Body of pancreas (tissue), 4 donors: ENCODE data around the gene RAB40C.

Experiments
- CTCF ChIP-seq, 7 experiments: fragments of 450-650 bp in 4 of 7; fragments of 200-600 bp in 3 of 7; sonication (generic) in 3 of 7; IDR thresholded peaks; one replicate each; pipeline ENCODE4 v1.5.1; 2016 to 2019; ENCODE audit warnings: antibody characterized with exemption in 7 of 7
- POLR2A ChIP-seq, 3 donors: fragments of 450-650 bp; IDR thresholded peaks; one replicate each; pipeline ENCODE4 v1.6.1; 2016; ENCODE audit warnings: antibody characterized with exemption in 3 of 3, mild to moderate bottlenecking in 2 of 3

GRCh38 chr16:641326-642188 is 51.7 kb downstream of the RAB40C start, which contains the start of gene MCRIP2:
- no peak for TF ChIP-seq CTCF (IDR thresholded peaks at IDR 0.05)
- TF ChIP-seq POLR2A (IDR thresholded peaks at IDR 0.05), result peak; percentile 63 to 79 (median 76)
